BLaER1 treated with 17β-estradiol and CSF1 and Interleukin-3, amounts not matched to agents 10 nM and 100 nM (cell line): ENCODE measurements around the gene CPM.
"Not testable (repeated sequence)": the region's sequence is repeated elsewhere in the genome, so short reads cannot be mapped to it uniquely, and the experiment has no call there.

Experiments used
- H3K27ac ChIP-seq, 11 experiments: shearing (Covaris generic); formaldehyde crosslinking; 2 replicates each; pipeline ENCODE4 v1.8.1; 2022
- H3K27me3 ChIP-seq, 11 experiments: shearing (Covaris generic); formaldehyde crosslinking; 2 replicates each; pipeline ENCODE4 v1.8.1; 2022
- H3K36me3 ChIP-seq, 11 experiments: shearing (Covaris generic); formaldehyde crosslinking; 2 replicates each; pipeline ENCODE4 v1.8.1; 2022
- H3K4me1 ChIP-seq, 10 experiments: shearing (Covaris generic); formaldehyde crosslinking; 2 replicates each; pipeline ENCODE4 v1.8.1; 2022
- H3K4me2 ChIP-seq, 11 experiments: shearing (Covaris generic); formaldehyde crosslinking; 2 replicates each; pipeline ENCODE4 v1.8.1; 2022
- H3K4me3 ChIP-seq, 10 experiments: shearing (Covaris generic); formaldehyde crosslinking; 2 replicates each; pipeline ENCODE4 v1.8.1; 2022
- H3K9ac ChIP-seq, 11 experiments: shearing (Covaris generic); formaldehyde crosslinking; 2 replicates each; pipeline ENCODE4 v1.8.1; 2022
- H3K9me3 ChIP-seq, 11 experiments: shearing (Covaris generic); formaldehyde crosslinking; replicated peaks in 1 of 11; 2 replicates each; pipeline ENCODE4 v1.8.1; 2022
- H4K20me1 ChIP-seq, 11 experiments: shearing (Covaris generic); formaldehyde crosslinking; 2 replicates each; pipeline ENCODE4 v1.8.1; 2022
- Cebpa-rat ChIP-seq, 11 experiments: shearing (Covaris generic); IDR thresholded peaks; 2 replicates each; pipeline ENCODE4 v1.8.1; 2022

CPM gene

GRCh38 chr12:68870011-68870410 is 63.0 kb downstream of the CPM start:
- Histone ChIP-seq H3K4me1 (peaks cover 0 to 66% (median 43%) of the 10 kb centered on the region in 10 experiments; a peak in 16 of 20 replicates), H3K36me3 (peaks cover 0 to 92% (median 0%) of the 10 kb centered on the region in 11 experiments; a peak in 4 of 22 replicates), H3K9ac (peak overlapping the region in 1 of 11 experiments; percentile 17; a peak in 1 of 22 replicates), H3K27ac (no peak overlapping the region), H3K27me3 (no peaks in the 10 kb centered on the region), H3K9me3 (0 out of 22 replicates have a peak, but pooled peaks cover 0 to 7% (median 0%) of the 10 kb centered on the region in 11 experiments), H4K20me1 (peaks cover 0 to 55% (median 0%) of the 10 kb centered on the region in 11 experiments; a peak in 2 of 22 replicates), H3K4me3 (no peak overlapping the region), H3K4me2 (peak overlapping the region in 9 of 11 experiments; percentile 9 to 85 (median 67); a peak in 16 of 22 replicates)
- TF ChIP-seq Cebpa-rat (IDR thresholded peaks at IDR 0.05) = no peak

GRCh38 chr12:68868043-68868790 is 64.8 kb downstream of the CPM start:
- Histone ChIP-seq H3K4me2 (peak overlapping the region in 5 of 11 experiments; percentile 9 to 85 (median 76); a peak in 7 of 22 replicates), H3K27me3 (no peaks in the 10 kb centered on the region), H3K9me3 (no peaks in the 10 kb centered on the region), H3K9ac (no peak overlapping the region), H3K4me1 (peaks cover 0 to 57% (median 38%) of the 10 kb centered on the region in 10 experiments; a peak in 16 of 20 replicates), H3K4me3 (no peak overlapping the region), H4K20me1 (peaks cover 0 to 51% (median 0%) of the 10 kb centered on the region in 11 experiments; a peak in 2 of 22 replicates), H3K27ac (no peak overlapping the region), H3K36me3 (peaks cover 0 to 86% (median 0%) of the 10 kb centered on the region in 11 experiments; a peak in 4 of 22 replicates)
- no peak for TF ChIP-seq Cebpa-rat (IDR thresholded peaks at IDR 0.05)

GRCh38 chr12:68867606-68868005 is 65.4 kb downstream of the CPM start:
- Histone ChIP-seq H4K20me1 (peaks cover 0 to 53% (median 0%) of the 10 kb centered on the region in 11 experiments; a peak in 2 of 22 replicates), H3K4me2 (peak overlapping the region in 5 of 11 experiments; percentile 9 to 85 (median 75); a peak in 5 of 22 replicates), H3K27ac (no peak overlapping the region), H3K9me3 (no peaks in the 10 kb centered on the region), H3K27me3 (no peaks in the 10 kb centered on the region), H3K4me1 (peaks cover 0 to 57% (median 38%) of the 10 kb centered on the region in 10 experiments; a peak in 16 of 20 replicates), H3K36me3 (peaks cover 0 to 80% (median 0%) of the 10 kb centered on the region in 11 experiments; a peak in 4 of 22 replicates), H3K4me3 (no peak overlapping the region), H3K9ac (no peak overlapping the region)
- no peak for TF ChIP-seq Cebpa-rat (IDR thresholded peaks at IDR 0.05)

GRCh38 chr12:68866950-68867349 is 66.0 kb downstream of the CPM start:
- TF ChIP-seq Cebpa-rat (IDR thresholded peaks at IDR 0.05) = no peak
- H3K4me2 ChIP-seq = peak overlapping the region in 1 of 11 experiments; percentile 23; a peak in 2 of 22 replicates
- H3K4me3 ChIP-seq = no peak overlapping the region
- H3K27me3 ChIP-seq = no peaks in the 10 kb centered on the region
- H3K9ac ChIP-seq = no peak overlapping the region
- no peaks in the 10 kb centered on the region for H3K9me3 ChIP-seq
- H3K4me1 ChIP-seq = peaks cover 0 to 52% (median 35%) of the 10 kb centered on the region in 10 experiments; a peak in 16 of 20 replicates
- H3K27ac ChIP-seq = no peak overlapping the region
- H4K20me1 ChIP-seq = peaks cover 0 to 47% (median 0%) of the 10 kb centered on the region in 11 experiments; a peak in 2 of 22 replicates
- H3K36me3 ChIP-seq = peaks cover 0 to 74% (median 0%) of the 10 kb centered on the region in 11 experiments; a peak in 4 of 22 replicates

- Histone ChIP-seq H3K4me2 (no peak overlapping the region), H3K4me3 (no peak overlapping the region), H3K27me3 (no peaks in the 10 kb centered on the region), H3K4me1 (peaks cover 0 to 39% (median 24%) of the 10 kb centered on the region in 10 experiments; a peak in 16 of 20 replicates), H3K36me3 (peaks cover 0 to 67% (median 0%) of the 10 kb centered on the region in 11 experiments; a peak in 4 of 22 replicates), H4K20me1 (peaks cover 0 to 44% (median 0%) of the 10 kb centered on the region in 11 experiments; a peak in 2 of 22 replicates), H3K9ac (no peak overlapping the region), H3K27ac (no peak overlapping the region), H3K9me3 (no peaks in the 10 kb centered on the region)
- no peak for TF ChIP-seq Cebpa-rat (IDR thresholded peaks at IDR 0.05)
Observed at GRCh38 chr12:68865399-68866164, 67.4 kb downstream of the CPM start.

GRCh38 chr12:68864604-68865003 is 68.4 kb downstream of the CPM start:
- peaks cover 0 to 29% (median 15%) of the 10 kb centered on the region in 10 experiments; a peak in 16 of 20 replicates for H3K4me1 ChIP-seq
- TF ChIP-seq Cebpa-rat (IDR thresholded peaks at IDR 0.05) = no peak
- H3K36me3 ChIP-seq = peaks cover 0 to 58% (median 0%) of the 10 kb centered on the region in 11 experiments; a peak in 4 of 22 replicates
- no peak overlapping the region for H3K4me2 ChIP-seq
- H3K27me3 ChIP-seq = no peaks in the 10 kb centered on the region
- peaks cover 0 to 35% (median 0%) of the 10 kb centered on the region in 11 experiments; a peak in 1 of 22 replicates for H4K20me1 ChIP-seq
- no peak overlapping the region for H3K27ac ChIP-seq
- H3K4me3 ChIP-seq = no peak overlapping the region
- no peak overlapping the region for H3K9ac ChIP-seq
- no peaks in the 10 kb centered on the region for H3K9me3 ChIP-seq

- H3K4me2 ChIP-seq, H3K4me3 ChIP-seq, H3K27ac ChIP-seq, H3K27me3 ChIP-seq, H3K9ac ChIP-seq, H3K9me3 ChIP-seq: not testable (repeated sequence)
- peaks cover 0 to 23% (median 12%) of the 10 kb centered on the region in 10 experiments; a peak in 15 of 20 replicates for H3K4me1 ChIP-seq
- peaks cover 0 to 51% (median 0%) of the 10 kb centered on the region in 11 experiments; a peak in 4 of 22 replicates for H3K36me3 ChIP-seq
- H4K20me1 ChIP-seq = peaks cover 0 to 35% (median 0%) of the 10 kb centered on the region in 11 experiments; a peak in 1 of 22 replicates
Observed at GRCh38 chr12:68863886-68864454, 69.0 kb downstream of the CPM start.

GRCh38 chr12:68863109-68863770 is 69.7 kb downstream of the CPM start:
- no peak overlapping the region for H3K4me3 ChIP-seq
- no peak overlapping the region; a peak in 1 of 22 replicates for H3K9ac ChIP-seq
- TF ChIP-seq Cebpa-rat (IDR thresholded peaks at IDR 0.05) = no peak
- no peak overlapping the region for H3K4me2 ChIP-seq
- H3K36me3 ChIP-seq = peaks cover 0 to 50% (median 0%) of the 10 kb centered on the region in 11 experiments; a peak in 4 of 22 replicates
- peaks cover 0 to 29% (median 0%) of the 10 kb centered on the region in 11 experiments; a peak in 1 of 22 replicates for H4K20me1 ChIP-seq
- peaks cover 0 to 15% (median 7%) of the 10 kb centered on the region in 10 experiments; a peak in 12 of 20 replicates for H3K4me1 ChIP-seq
- H3K27ac ChIP-seq = no peak overlapping the region
- H3K9me3 ChIP-seq = no peaks in the 10 kb centered on the region
- no peaks in the 10 kb centered on the region for H3K27me3 ChIP-seq
